ENCODE results near the gene CD226.

The CD226 gene

DNA sequence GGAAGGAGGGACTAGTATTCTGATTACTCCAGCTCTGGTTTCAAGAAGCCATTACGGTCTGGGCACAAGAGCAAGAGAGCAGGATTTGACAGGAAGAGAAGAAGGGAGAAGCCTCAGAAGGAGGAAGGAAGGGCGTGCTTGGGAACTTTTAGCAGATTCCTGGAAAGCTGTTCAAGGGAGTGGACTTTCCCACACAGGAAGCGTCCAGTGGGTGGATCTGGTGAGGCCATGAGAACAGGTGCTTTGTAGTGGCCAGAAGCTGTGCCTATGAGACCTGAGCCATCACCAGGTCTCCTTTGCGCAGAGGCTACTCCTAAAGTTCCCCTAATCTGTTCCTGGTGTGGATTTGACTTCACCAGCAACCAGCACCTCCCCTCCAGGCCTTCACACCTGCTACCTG, 62.3 kb downstream of the CD226 start:
- CTCF ChIA-PET, result no interaction called here
- POLR2A ChIA-PET, result no interaction called here
- H3K4me3 ChIP-seq (ENCODE audit: low read depth, low read length), result no peak overlapping the region
- no peaks in the 10 kb centered on the region for H3K36me3 ChIP-seq (ENCODE audit: control insufficient read depth in 2 of 2, insufficient read depth in 1 of 2, low read length in 2 of 2)
- H3K27ac ChIP-seq (ENCODE audit: extremely low read depth, low read depth, low read length), result no peak overlapping the region
- no peak for TF ChIP-seq ZBTB20 (tag by site-specific recombination; IDR thresholded peaks at IDR 0.05)
- TF ChIP-seq ZNF596 (tag by site-specific recombination; IDR thresholded peaks at IDR 0.05), result no peak
- TF ChIP-seq ZNF140 (tag by site-specific recombination; IDR thresholded peaks at IDR 0.05), result no peak
- TF ChIP-seq ZNF677 (tag by site-specific recombination; IDR thresholded peaks at IDR 0.05), result no peak
- no peak for TF ChIP-seq ZNF221 (tag by site-specific recombination; IDR thresholded peaks at IDR 0.05; ENCODE audit: borderline replicate concordance)
- no peak for TF ChIP-seq RBAK (tag by site-specific recombination; IDR thresholded peaks at IDR 0.05)
- TF ChIP-seq, protein P1, sequence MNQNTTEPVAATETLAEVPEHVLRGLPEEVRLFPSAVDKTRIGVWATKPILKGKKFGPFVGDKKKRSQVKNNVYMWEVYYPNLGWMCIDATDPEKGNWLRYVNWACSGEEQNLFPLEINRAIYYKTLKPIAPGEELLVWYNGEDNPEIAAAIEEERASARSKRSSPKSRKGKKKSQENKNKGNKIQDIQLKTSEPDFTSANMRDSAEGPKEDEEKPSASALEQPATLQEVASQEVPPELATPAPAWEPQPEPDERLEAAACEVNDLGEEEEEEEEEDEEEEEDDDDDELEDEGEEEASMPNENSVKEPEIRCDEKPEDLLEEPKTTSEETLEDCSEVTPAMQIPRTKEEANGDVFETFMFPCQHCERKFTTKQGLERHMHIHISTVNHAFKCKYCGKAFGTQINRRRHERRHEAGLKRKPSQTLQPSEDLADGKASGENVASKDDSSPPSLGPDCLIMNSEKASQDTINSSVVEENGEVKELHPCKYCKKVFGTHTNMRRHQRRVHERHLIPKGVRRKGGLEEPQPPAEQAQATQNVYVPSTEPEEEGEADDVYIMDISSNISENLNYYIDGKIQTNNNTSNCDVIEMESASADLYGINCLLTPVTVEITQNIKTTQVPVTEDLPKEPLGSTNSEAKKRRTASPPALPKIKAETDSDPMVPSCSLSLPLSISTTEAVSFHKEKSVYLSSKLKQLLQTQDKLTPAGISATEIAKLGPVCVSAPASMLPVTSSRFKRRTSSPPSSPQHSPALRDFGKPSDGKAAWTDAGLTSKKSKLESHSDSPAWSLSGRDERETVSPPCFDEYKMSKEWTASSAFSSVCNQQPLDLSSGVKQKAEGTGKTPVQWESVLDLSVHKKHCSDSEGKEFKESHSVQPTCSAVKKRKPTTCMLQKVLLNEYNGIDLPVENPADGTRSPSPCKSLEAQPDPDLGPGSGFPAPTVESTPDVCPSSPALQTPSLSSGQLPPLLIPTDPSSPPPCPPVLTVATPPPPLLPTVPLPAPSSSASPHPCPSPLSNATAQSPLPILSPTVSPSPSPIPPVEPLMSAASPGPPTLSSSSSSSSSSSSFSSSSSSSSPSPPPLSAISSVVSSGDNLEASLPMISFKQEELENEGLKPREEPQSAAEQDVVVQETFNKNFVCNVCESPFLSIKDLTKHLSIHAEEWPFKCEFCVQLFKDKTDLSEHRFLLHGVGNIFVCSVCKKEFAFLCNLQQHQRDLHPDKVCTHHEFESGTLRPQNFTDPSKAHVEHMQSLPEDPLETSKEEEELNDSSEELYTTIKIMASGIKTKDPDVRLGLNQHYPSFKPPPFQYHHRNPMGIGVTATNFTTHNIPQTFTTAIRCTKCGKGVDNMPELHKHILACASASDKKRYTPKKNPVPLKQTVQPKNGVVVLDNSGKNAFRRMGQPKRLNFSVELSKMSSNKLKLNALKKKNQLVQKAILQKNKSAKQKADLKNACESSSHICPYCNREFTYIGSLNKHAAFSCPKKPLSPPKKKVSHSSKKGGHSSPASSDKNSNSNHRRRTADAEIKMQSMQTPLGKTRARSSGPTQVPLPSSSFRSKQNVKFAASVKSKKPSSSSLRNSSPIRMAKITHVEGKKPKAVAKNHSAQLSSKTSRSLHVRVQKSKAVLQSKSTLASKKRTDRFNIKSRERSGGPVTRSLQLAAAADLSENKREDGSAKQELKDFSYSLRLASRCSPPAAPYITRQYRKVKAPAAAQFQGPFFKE (tag by site-specific recombination; IDR thresholded peaks at IDR 0.05; ENCODE audit: borderline replicate concordance), result no peak
- no peak for TF ChIP-seq ZEB2 (tag by site-specific recombination; IDR thresholded peaks at IDR 0.05)
- no peak for TF ChIP-seq ZNF175 (tag by site-specific recombination; IDR thresholded peaks at IDR 0.05)
- no peak for TF ChIP-seq ZIC2 (tag by site-specific recombination; IDR thresholded peaks at IDR 0.05)
- no peak for TF ChIP-seq ZNF423 (tag by site-specific recombination; IDR thresholded peaks at IDR 0.05)
- TF ChIP-seq ZNF223 (tag by site-specific recombination; IDR thresholded peaks at IDR 0.05), result no peak
- no peak for TF ChIP-seq ZNF274 (IDR thresholded peaks at IDR 0.05; ENCODE audit: low read length)
- no peak for TF ChIP-seq ZNF274 (tag by site-specific recombination; IDR thresholded peaks at IDR 0.05; ENCODE audit: borderline replicate concordance)
- TF ChIP-seq SCRT2 (tag by site-specific recombination; IDR thresholded peaks at IDR 0.05), result no peak
- TF ChIP-seq ZNF214 (tag by site-specific recombination; IDR thresholded peaks at IDR 0.05; ENCODE audit: borderline replicate concordance), result no peak
- no peak for TF ChIP-seq ZNF791 (tag by site-specific recombination; IDR thresholded peaks at IDR 0.05)
- TF ChIP-seq ZNF23 (tag by site-specific recombination; IDR thresholded peaks at IDR 0.05; ENCODE audit: borderline replicate concordance), result no peak
- TF ChIP-seq, protein P2, sequence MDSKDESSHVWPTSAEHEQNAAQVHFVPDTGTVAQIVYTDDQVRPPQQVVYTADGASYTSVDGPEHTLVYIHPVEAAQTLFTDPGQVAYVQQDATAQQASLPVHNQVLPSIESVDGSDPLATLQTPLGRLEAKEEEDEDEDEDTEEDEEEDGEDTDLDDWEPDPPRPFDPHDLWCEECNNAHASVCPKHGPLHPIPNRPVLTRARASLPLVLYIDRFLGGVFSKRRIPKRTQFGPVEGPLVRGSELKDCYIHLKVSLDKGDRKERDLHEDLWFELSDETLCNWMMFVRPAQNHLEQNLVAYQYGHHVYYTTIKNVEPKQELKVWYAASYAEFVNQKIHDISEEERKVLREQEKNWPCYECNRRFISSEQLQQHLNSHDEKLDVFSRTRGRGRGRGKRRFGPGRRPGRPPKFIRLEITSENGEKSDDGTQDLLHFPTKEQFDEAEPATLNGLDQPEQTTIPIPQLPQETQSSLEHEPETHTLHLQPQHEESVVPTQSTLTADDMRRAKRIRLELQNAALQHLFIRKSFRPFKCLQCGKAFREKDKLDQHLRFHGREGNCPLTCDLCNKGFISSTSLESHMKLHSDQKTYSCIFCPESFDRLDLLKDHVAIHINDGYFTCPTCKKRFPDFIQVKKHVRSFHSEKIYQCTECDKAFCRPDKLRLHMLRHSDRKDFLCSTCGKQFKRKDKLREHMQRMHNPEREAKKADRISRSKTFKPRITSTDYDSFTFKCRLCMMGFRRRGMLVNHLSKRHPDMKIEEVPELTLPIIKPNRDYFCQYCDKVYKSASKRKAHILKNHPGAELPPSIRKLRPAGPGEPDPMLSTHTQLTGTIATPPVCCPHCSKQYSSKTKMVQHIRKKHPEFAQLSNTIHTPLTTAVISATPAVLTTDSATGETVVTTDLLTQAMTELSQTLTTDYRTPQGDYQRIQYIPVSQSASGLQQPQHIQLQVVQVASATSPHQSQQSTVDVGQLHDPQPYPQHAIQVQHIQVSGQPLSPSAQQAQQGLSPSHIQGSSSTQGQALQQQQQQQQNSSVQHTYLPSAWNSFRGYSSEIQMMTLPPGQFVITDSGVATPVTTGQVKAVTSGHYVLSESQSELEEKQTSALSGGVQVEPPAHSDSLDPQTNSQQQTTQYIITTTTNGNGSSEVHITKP (tag by site-specific recombination; IDR thresholded peaks at IDR 0.05), result no peak
- no peak for TF ChIP-seq ZNF837 (tag by site-specific recombination; IDR thresholded peaks at IDR 0.05)
- H3K9me3 ChIP-seq (ENCODE audit: control insufficient read depth, insufficient read depth, low read depth, low read length), result no peaks in the 10 kb centered on the region
- no peaks in the 10 kb centered on the region for H3K4me1 ChIP-seq (ENCODE audit: control insufficient read depth, insufficient read depth, low read length)

All from HEK293 (cell line).